Measurements from ENCODE around the gene MGME1. TPM values are rescaled to one million over a fixed set of nuclear protein-coding genes. Genes with fewer than 3 reads are reported as not detected.

The MGME1 gene
- total RNA-seq, 2 donors from 2014 or later = 31.9 to 33.9 TPM

DNA sequence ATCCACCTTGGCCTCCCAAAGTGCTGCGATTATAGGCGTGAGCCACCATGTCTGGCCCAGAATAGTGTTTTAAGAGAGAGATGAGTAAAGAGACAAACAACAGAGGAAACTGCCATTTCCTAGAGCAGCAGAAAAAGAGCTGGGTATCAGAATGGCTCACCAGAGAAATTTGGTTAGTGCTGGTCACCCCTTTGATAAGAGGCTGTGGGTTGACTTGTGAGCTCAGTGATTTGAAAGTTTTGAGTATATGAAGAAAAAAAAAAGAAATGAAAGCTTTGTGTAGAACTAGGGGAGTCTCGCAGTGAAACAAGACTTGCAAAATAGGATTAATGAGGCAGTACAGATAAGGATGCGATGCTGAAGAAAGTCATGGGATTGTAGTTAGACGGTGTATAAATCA, 29.6 kb downstream of the MGME1 start:
- Mint-ChIP-seq H3K9me3 (no peaks in the 10 kb centered on the region), H3K36me3 (no peaks in the 10 kb centered on the region), H3K27ac (peak overlapping the region in 1 of 2 donors; percentile 1)
- ATAC-seq (no peak), DNase-seq (ENCODE audit: low spot score in 2 of 2) (no peak)

DNA sequence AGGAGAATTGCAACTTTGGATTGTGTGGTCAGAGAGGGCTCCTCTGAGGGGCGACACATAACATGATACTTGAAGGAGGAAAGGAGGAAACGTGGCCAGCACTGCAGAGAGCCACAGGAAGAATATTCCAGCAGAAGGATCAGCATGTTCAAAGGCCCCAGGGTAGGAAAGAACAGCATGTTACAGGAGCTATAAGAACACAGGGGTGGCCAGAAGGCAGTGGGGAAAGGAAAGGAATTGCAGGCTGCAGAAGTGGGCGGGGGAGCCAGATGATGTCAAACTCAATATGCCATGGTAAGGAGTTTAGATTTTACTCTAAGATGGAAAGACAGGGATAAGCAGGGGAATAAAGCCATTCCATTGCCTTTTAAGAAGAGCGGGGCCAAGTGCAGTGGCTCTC, 30.7 kb downstream of the MGME1 start:
- Mint-ChIP-seq H3K27ac (no peak overlapping the region), H3K36me3 (no peaks in the 10 kb centered on the region), H3K9me3 (no peaks in the 10 kb centered on the region)
- DNase-seq (ENCODE audit: low spot score in 2 of 2) = no peak
- no peak for ATAC-seq

DNA sequence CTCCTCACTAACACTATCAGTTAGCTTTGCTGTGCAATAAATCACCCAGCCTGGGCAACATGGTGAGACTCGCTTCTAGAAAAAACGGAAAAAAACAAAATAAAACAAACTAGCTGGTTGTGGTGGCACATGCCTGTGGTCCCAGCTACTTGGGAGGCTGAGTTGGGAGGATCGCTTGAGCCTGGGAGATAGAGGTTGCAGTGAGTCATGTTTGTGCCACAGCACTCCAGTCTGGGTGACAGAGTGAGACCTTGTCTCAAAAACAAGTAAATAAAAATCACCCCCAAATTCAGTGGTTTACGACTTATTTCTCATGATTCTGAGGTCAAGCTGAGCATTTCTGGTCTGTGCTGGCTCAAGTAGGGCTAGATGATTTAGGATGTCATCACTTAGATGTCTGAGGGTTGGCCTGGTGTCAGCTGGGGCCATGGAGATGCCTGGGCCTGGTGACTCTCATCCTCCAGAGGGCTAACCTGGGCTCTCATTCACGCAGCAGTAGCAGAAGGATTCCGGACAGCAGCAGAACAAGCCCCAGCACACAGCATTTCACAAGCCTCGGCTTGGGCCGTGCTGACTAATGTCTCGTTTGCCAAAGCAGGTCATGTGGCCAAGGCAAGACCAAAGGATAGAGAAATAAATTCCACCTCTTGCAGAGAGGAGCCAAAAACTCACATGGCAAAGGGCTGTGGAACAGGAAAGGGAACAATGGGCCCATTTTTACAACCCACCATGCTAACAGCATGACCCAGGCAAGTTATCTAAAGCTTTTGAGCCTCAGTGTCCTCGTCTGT, 32.5 kb downstream of the MGME1 start:
- no peak for ATAC-seq
- DNase-seq (ENCODE audit: low spot score in 2 of 2) = no peak
- H3K27ac Mint-ChIP-seq = no peak overlapping the region
- no peaks in the 10 kb centered on the region for H3K36me3 Mint-ChIP-seq
- H3K9me3 Mint-ChIP-seq = no peaks in the 10 kb centered on the region

- ATAC-seq (no peak), DNase-seq (ENCODE audit: low spot score in 2 of 2) (no peak)
- Mint-ChIP-seq H3K9me3 (no peaks in the 10 kb centered on the region), H3K36me3 (no peaks in the 10 kb centered on the region), H3K27ac (no peak overlapping the region)
Measured at GRCh38 chr20:18003897-18004296, 35.1 kb downstream of the MGME1 start.

- ATAC-seq (no peak), DNase-seq (ENCODE audit: low spot score in 2 of 2) (peak in 1 of 2 donors; percentile 47)
- H3K9me3 Mint-ChIP-seq = no peaks in the 10 kb centered on the region
- H3K27ac Mint-ChIP-seq = no peak overlapping the region
- H3K36me3 Mint-ChIP-seq = no peaks in the 10 kb centered on the region
Measured at GRCh38 chr20:18004384-18005031, 35.7 kb downstream of the MGME1 start.

DNA sequence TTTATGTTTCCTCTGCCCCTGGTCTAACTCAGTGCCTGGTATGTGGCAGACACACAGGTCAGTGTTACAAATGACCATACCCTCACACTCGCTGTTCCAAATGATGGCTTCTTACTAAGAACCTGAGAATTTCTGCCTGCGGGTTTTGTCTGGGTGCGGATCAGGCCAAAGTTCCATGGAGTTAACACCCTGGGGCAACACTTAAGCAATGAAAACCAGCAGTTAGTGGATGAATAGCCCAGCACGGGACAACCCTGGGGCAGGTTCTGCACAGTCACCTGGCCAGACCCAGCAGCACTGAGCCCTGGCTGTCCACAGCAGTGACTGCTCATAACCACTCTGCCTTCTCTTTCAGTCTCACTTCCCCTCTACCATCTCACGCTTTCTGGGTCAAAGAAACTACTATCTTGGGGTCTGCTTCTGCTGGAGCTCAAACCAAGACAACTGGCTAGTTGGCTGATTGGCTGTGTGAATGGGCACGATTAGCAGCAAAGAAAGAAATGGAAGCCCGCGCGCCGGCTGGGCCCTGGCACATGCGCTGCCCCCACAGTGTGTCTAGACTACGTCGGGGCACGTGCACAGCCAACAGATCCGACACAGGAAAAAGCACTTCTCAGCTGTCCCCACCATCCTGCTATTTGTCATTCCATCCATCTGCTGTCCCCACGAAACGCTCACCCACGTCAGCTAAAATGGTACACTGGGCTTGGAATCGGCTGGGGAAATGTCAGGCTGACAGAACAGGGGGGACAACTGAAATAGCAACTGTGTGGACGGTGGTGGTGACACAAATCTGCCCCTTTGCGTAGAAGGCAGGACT, 36.6 kb downstream of the MGME1 start:
- ATAC-seq = no peak
- no peaks in the 10 kb centered on the region for H3K9me3 Mint-ChIP-seq
- no peaks in the 10 kb centered on the region for H3K36me3 Mint-ChIP-seq
- peak in 1 of 2 donors; percentile 35 for DNase-seq (ENCODE audit: low spot score in 2 of 2)
- H3K27ac Mint-ChIP-seq = no peak overlapping the region

DNA sequence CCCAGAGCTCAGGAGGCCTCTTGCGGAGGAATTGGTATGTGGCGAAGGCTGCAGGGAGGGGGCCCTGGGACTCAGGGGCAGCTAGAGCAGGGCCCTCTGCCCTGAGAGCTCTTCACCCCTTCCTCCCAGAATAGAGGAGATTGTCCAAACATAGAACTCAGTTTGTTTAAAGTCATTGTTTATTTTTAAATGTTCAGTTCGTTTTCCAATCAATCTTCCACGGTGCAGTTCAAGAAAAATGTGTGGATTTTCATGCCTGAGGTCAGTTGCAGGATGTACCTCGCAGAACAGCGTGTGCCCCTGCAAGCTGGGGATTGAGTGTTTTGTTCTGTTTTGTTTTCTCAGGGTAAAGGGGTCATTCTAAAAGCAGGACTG, 37.2 kb downstream of the MGME1 start:
- Mint-ChIP-seq H3K9me3 (no peaks in the 10 kb centered on the region), H3K27ac (no peak overlapping the region), H3K36me3 (no peaks in the 10 kb centered on the region)
- DNase-seq (ENCODE audit: low spot score in 2 of 2) = no peak
- no peak for ATAC-seq

DNA sequence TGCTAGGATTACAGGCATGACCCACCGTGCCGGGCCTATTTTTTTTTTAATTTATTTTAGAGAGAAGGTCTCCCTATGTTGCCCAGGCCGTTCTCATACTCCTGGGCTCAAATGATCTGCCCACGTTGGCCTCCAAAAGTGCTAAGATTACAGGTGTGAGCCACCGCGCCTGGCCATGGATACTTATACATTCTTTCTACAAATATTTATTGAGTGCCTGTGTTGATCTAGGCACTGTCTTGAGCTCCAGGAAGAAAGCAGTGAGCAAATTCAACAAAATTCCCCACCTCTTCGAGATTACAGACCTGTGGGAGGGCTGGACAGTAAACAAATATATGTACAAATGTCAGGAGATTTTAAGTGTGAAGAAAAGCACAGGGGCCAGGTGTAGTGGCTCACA, 37.9 kb downstream of the MGME1 start:
- DNase-seq (ENCODE audit: low spot score in 2 of 2) (no peak), ATAC-seq (no peak)
- H3K36me3 Mint-ChIP-seq = no peaks in the 10 kb centered on the region
- no peak overlapping the region for H3K27ac Mint-ChIP-seq
- H3K9me3 Mint-ChIP-seq = no peaks in the 10 kb centered on the region

GRCh38 chr20:18007534-18008292, 38.9 kb downstream of the MGME1 start:
- H3K9me3 Mint-ChIP-seq = no peaks in the 10 kb centered on the region
- ATAC-seq (no peak), DNase-seq (ENCODE audit: low spot score in 2 of 2) (peak in 1 of 2 donors; percentile 42)
- no peak overlapping the region for H3K27ac Mint-ChIP-seq
- no peaks in the 10 kb centered on the region for H3K36me3 Mint-ChIP-seq

GRCh38 chr20:18009116-18009515, 40.3 kb downstream of the MGME1 start:
- Mint-ChIP-seq H3K27ac (no peak overlapping the region), H3K9me3 (no peaks in the 10 kb centered on the region), H3K36me3 (no peaks in the 10 kb centered on the region)
- no peak for ATAC-seq
- DNase-seq (ENCODE audit: low spot score in 2 of 2) = no peak

DNA sequence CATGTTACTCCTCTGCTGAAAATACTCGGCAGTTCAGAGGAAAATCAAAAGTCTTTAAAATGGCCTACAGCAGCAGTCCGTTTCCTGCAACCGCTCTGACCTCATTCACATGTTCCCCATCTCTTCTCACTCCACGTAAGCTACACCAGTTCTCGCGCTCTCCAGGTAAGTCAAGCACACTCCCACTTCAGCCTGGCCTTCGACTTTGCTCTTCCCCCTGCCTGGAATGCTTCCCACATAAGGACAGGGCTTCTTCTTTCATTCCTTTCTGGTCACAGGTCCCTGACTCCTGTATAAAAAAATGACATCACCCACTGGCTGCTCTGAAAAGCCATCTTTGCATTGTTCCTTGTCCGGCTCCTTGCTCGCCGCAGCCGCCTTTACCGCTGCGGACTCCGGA, 42.7 kb downstream of the MGME1 start:
- Mint-ChIP-seq H3K27ac (peak overlapping the region in 1 of 2 donors; percentile 9), H3K9me3 (no peaks in the 10 kb centered on the region), H3K36me3 (no peaks in the 10 kb centered on the region)
- ATAC-seq (no peak), DNase-seq (ENCODE audit: low spot score in 2 of 2) (no peak)

DNA sequence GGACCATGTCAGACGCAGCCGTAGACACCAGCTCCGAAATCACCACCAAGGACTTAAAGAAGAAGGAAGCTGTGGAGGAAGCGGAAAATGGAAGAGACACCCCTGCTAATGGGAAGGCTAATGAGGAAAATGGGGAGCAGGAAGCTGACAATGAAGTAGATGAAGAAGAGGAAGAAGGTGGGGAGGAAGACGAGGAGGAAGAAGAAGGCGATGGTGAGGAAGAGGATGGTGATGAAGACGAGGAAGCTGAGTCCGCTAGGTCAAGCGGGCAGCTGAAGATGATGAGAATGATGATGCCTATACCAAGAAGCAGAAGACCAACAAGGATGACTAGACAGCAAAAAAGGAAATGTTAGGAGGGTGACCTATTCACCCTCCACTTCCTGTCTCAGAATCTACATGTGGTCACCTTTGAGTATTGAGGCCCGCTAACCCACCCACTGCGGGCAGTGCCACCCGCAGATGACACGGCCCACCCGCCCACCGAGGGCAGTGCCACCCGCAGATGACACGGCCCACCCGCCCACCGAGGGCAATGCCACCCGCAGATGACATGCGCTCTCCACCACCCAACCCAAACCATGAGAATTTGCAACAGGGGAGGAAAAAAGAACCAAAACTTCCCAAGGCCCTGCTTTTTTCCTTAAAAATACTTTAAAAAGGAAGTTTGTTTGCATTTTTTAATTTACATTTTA, 43.3 kb downstream of the MGME1 start:
- ATAC-seq = no peak
- Mint-ChIP-seq H3K9me3 (no peaks in the 10 kb centered on the region), H3K27ac (peak overlapping the region in 1 of 2 donors; percentile 9), H3K36me3 (no peaks in the 10 kb centered on the region)
- DNase-seq (ENCODE audit: low spot score in 2 of 2) = no peak

- H3K27ac Mint-ChIP-seq = no peak overlapping the region
- no peaks in the 10 kb centered on the region for H3K9me3 Mint-ChIP-seq
Measured at GRCh38 chr20:18012901-18013300, 44.1 kb downstream of the MGME1 start.

GRCh38 chr20:18014411-18014810, 45.6 kb downstream of the MGME1 start:
- ATAC-seq (no peak), DNase-seq (ENCODE audit: low spot score in 2 of 2) (no peak)
- H3K27ac Mint-ChIP-seq = no peak overlapping the region
- H3K36me3 Mint-ChIP-seq = no peaks in the 10 kb centered on the region
- no peaks in the 10 kb centered on the region for H3K9me3 Mint-ChIP-seq

More at GRCh38 chr20:18012901-18013300, 44.1 kb downstream of the MGME1 start:
- no peak for DNase-seq (ENCODE audit: low spot score in 2 of 2)
- H3K36me3 Mint-ChIP-seq = no peaks in the 10 kb centered on the region
- ATAC-seq = no peak

- Mint-ChIP-seq H3K36me3 (no peaks in the 10 kb centered on the region), H3K27ac (no peak overlapping the region), H3K9me3 (no peaks in the 10 kb centered on the region)
- ATAC-seq (no peak), DNase-seq (ENCODE audit: low spot score in 2 of 2) (no peak)
Measured at GRCh38 chr20:18016772-18017171, 48.0 kb downstream of the MGME1 start.

GRCh38 chr20:18018100-18018499, 49.3 kb downstream of the MGME1 start:
- ATAC-seq (no peak), DNase-seq (ENCODE audit: low spot score in 2 of 2) (no peak)
- no peaks in the 10 kb centered on the region for H3K9me3 Mint-ChIP-seq
- H3K36me3 Mint-ChIP-seq = no peaks in the 10 kb centered on the region
- H3K27ac Mint-ChIP-seq = no peak overlapping the region
